SU-DHL-6 (cell line): Measurements from ENCODE around the gene PROSER3.

Experiments
- H2AFZ ChIP-seq: fragments of 200-600 bp; sonication (generic); 2 replicates; pipeline ENCODE4 v1.6.1; 2014; ENCODE audit warnings: low read depth, mild to moderate bottlenecking, moderate library complexity, mixed read lengths, antibody characterized with exemption, low read length; ENCODE audit not compliant: severe bottlenecking
- H3F3A ChIP-seq: fragments of 200-600 bp; shearing (Covaris generic); 2 replicates; pipeline ENCODE4 v1.6.0; 2016; ENCODE audit warnings: antibody characterized with exemption, mild to moderate bottlenecking; ENCODE audit not compliant: insufficient read depth
- H3K27ac ChIP-seq: fragments of 200-600 bp; sonication (generic); 2 replicates; pipeline ENCODE4 v1.5.1; 2016; ENCODE audit warnings: low read depth, mild to moderate bottlenecking, low read length, moderate library complexity, mixed read lengths
- H3K27me3 ChIP-seq: fragments of 200-600 bp; sonication (generic), shearing (Covaris generic); 2 replicates; pipeline ENCODE4 v1.6.0; 2014; ENCODE audit warnings: mild to moderate bottlenecking, low read length
- H3K36me3 ChIP-seq: fragments of 200-600 bp; sonication (generic); 2 replicates; pipeline ENCODE4 v1.6.1; 2014; ENCODE audit warnings: mild to moderate bottlenecking, low read length, mixed read lengths
- H3K4me2 ChIP-seq: fragments of 300-600, 200-600 bp; shearing (Covaris generic), sonication (generic); 2 replicates; pipeline ENCODE4 v1.6.0; 2014; ENCODE audit warnings: low read length, low read depth, mild to moderate bottlenecking; ENCODE audit not compliant: poor library complexity, severe bottlenecking
- H3K4me3 ChIP-seq: fragments of 200-600 bp; sonication (generic); 2 replicates; pipeline ENCODE4 v1.5.1; 2014; ENCODE audit warnings: antibody characterized with exemption, low read length, mild to moderate bottlenecking, mixed read lengths; ENCODE audit not compliant: insufficient read depth, poor library complexity, severe bottlenecking
- H3K79me2 ChIP-seq: fragments of 200-600 bp; sonication (generic); 2 replicates; pipeline ENCODE4 v1.6.1; 2014; ENCODE audit warnings: mild to moderate bottlenecking, low read length, moderate library complexity; ENCODE audit not compliant: insufficient read depth
- H3K9ac ChIP-seq: fragments of 200-600 bp; sonication (generic); 2 replicates; pipeline ENCODE4 v1.7.0; 2014; ENCODE audit warnings: mild to moderate bottlenecking, low read length
- H3K9me2 ChIP-seq: fragments of 200-600 bp; sonication (generic); replicated peaks from 2 replicates; pipeline ENCODE4 v1.6.1; 2014; ENCODE audit warnings: low read length; ENCODE audit not compliant: insufficient read depth
- H3K9me3 ChIP-seq: fragments of 200-600 bp; sonication (generic); 2 replicates; pipeline ENCODE4 v1.6.1; 2014; ENCODE audit warnings: low read length, mixed read lengths; ENCODE audit not compliant: insufficient read depth
- H4K20me1 ChIP-seq: fragments of 200-600 bp; sonication (generic); 2 replicates; pipeline ENCODE4 v1.6.1; 2014; ENCODE audit warnings: low read depth, mild to moderate bottlenecking, antibody characterized with exemption, low read length, moderate library complexity, mixed read lengths
- EZH2phosphoT487 ChIP-seq: fragments of 200-600 bp; sonication (generic), shearing (Covaris generic); conservative IDR thresholded peaks from 2 replicates; pipeline ENCODE4 v1.6.1; 2018; ENCODE audit warnings: mild to moderate bottlenecking, antibody characterized with exemption, low read length, moderate library complexity, mixed read lengths
- TF ChIP-seq, protein P1 (sequence below): fragments of 200-600 bp; sonication (generic); IDR thresholded peaks from one replicate; pipeline ENCODE4 v1.5.1; 2017; ENCODE audit warnings: antibody characterized with exemption, mild to moderate bottlenecking, low read length, moderate library complexity; ENCODE audit not compliant: insufficient read depth, poor library complexity, severe bottlenecking

The PROSER3 gene

DNA sequence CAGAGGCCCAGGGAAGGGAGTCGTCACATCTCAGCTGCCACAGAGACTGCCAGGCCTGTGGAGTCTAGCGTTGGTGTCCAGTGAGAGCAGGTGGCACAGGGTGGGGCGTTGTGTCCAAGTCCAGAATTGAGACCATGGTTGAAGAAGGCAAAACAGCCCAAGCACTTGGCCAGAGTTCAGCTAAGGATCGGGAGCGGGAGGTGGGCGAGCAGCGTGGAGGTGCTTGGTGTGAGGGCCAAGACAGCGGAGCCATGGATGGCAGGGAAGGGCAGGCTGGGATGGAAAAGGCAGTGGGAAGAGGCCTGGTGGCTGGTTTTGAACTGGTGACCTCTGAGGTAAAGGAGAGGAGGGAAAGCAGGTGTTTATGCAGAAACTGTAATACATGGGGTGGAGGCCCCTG, 23.7 kb upstream of the PROSER3 start:
- Histone ChIP-seq H3K27me3 (no peaks in the 10 kb centered on the region), H3K36me3 (no peaks in the 10 kb centered on the region), H2AFZ (no peak overlapping the region), H3K4me3 (no peak overlapping the region), H3K79me2 (no peaks in the 10 kb centered on the region), H3K9ac (no peak overlapping the region), H4K20me1 (no peaks in the 10 kb centered on the region), H3K9me2 (no peaks in the 10 kb centered on the region), H3K27ac (no peak overlapping the region), H3F3A (peaks cover 5% of the 10 kb centered on the region; the same call in 1 of the 2 replicates), H3K9me3 (no peaks in the 10 kb centered on the region), H3K4me2 (no peak overlapping the region)
- TF ChIP-seq, protein P1, sequence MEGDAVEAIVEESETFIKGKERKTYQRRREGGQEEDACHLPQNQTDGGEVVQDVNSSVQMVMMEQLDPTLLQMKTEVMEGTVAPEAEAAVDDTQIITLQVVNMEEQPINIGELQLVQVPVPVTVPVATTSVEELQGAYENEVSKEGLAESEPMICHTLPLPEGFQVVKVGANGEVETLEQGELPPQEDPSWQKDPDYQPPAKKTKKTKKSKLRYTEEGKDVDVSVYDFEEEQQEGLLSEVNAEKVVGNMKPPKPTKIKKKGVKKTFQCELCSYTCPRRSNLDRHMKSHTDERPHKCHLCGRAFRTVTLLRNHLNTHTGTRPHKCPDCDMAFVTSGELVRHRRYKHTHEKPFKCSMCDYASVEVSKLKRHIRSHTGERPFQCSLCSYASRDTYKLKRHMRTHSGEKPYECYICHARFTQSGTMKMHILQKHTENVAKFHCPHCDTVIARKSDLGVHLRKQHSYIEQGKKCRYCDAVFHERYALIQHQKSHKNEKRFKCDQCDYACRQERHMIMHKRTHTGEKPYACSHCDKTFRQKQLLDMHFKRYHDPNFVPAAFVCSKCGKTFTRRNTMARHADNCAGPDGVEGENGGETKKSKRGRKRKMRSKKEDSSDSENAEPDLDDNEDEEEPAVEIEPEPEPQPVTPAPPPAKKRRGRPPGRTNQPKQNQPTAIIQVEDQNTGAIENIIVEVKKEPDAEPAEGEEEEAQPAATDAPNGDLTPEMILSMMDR: no peak

DNA sequence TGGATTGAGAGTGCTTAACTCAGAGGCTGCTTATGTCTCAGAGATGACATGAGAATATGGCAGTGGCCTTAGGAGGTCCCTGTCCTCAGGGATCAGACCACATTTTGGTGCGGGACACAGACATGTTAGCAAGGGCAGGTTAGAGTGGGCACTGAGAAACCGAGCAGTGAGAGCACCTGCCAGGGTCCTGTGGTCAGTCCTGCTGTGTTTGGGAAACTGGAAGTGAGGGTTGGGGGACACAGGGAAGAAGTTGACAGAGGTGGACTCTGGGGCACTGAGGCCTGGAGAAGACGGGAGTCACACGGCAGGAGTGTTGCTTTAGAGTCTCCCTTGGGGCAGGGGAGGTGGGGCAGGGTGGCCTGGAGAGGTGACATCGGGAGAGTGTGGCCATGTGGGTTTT, 23.1 kb upstream of the PROSER3 start:
- Histone ChIP-seq H3K4me2 (no peak overlapping the region), H3K27me3 (no peaks in the 10 kb centered on the region), H3K79me2 (no peaks in the 10 kb centered on the region), H3F3A (peaks cover 5% of the 10 kb centered on the region; the same call in 1 of the 2 replicates), H3K9me2 (no peaks in the 10 kb centered on the region), H3K4me3 (no peak overlapping the region), H2AFZ (no peak overlapping the region), H3K9me3 (no peaks in the 10 kb centered on the region), H3K36me3 (no peaks in the 10 kb centered on the region), H3K9ac (no peak overlapping the region), H4K20me1 (no peaks in the 10 kb centered on the region), H3K27ac (no peak overlapping the region)
- TF ChIP-seq, protein P1: no peak
- no peak for TF ChIP-seq EZH2phosphoT487

DNA sequence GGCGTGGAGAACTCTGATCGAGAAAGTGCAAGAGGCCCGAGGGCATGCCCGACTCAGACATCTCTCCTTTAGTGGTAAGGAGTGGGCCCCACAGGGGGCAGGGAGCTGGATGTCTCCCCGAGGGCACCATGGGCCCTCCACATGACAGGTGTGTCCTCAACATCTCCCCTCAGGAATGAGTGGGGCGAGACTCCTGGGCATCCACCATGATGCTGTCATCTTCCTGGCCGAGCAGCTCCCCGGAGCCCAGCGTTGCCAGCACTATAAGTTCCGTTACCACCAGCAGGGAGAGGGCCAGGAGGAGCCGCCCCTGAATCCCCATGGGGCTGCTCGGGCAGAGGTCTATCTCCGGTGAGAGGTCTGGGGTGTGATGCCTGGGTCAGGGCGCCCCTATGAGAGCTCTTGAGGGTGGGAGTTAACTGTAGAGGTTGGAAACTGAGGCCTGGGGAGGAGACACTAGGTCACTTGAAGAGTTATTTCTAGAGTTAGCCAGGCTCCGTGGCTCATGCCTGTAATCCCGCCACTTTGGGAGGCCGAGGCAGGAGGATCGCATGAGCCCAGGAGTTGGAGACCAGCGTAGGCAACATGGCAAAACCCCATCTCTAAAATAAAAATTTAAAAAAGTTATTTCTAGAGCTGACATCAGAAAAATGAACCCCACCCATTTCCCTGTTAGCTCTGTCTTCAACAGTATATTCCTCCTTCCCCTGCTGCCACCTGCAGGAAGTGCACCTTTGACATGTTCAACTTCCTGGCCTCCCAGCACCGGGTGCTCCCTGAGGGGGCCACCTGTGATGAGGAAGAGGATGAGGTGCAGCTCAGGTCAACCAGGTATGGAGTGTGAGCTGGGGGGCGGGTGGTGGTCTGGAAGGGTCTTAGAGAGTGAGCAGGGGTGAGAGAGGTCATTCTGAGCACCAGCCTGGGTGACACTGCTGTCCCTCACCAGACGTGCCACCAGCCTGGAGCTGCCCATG, 20.8 kb upstream of the PROSER3 start:
- no peak overlapping the region for H3K4me3 ChIP-seq
- H3K9ac ChIP-seq: no peak overlapping the region
- H3K4me2 ChIP-seq: no peak overlapping the region
- H3K27ac ChIP-seq: no peak overlapping the region
- no peaks in the 10 kb centered on the region for H4K20me1 ChIP-seq
- no peaks in the 10 kb centered on the region for H3K9me3 ChIP-seq
- no peaks in the 10 kb centered on the region for H3K9me2 ChIP-seq
- no peaks in the 10 kb centered on the region for H3K79me2 ChIP-seq
- TF ChIP-seq EZH2phosphoT487: no peak
- TF ChIP-seq, protein P1: no peak
- no peak overlapping the region for H2AFZ ChIP-seq
- peaks cover 13% of the 10 kb centered on the region for H3F3A ChIP-seq
- H3K36me3 ChIP-seq: no peaks in the 10 kb centered on the region
- no peaks in the 10 kb centered on the region for H3K27me3 ChIP-seq
